A204.1 (cell line): ENCODE data around the gene MRPS24.

Experiments used
- FAIRE-seq: peaks from 2 replicates; lab custom pipeline; 2012; peaks lifted over from hg19 to GRCh38; lab: Jason Lieb, UNC

MRPS24 gene

DNA sequence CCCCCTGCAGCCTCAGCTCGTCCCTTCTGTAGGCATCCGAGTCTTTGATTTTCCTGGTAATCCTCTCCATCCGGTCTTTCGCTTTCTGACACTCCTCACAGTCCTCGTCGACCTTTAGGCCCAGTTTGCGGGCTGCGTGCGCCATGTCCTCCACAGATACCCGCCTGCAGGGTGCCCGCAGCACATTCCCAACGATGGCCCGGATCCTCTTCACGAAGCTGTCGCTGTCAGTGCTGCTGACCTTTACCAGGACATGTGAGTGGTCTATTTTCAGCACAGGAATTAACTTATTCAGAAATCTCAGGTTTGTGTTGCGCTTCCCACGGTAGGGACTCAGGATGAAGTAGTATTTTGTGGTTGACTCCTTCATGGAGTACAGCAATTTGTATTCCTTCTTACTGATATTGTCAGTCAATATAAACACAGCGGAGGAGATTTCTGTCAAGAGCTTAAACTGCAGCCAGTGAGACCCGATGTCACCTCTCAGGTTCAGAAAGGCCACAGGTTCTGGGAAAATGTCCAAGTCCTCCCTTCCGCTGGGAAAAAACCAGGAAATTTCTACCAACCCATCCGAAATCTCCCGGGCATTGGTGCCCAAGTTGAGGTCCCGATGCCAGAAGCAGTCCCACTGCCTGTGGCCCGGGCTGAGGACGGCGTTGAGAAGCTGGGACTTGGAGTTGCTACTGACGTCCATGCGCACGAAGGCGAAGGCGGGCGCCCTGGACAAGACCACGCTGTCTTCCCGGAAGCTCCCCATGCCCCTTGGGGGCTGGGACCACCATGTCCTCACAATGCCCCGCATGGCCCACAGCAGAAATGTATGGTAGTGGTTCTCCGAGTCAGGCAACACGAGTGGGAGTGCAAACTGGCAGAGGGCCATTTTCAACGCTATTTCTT is 8.9 kb upstream of the MRPS24 start:
- no peak for FAIRE-seq

DNA sequence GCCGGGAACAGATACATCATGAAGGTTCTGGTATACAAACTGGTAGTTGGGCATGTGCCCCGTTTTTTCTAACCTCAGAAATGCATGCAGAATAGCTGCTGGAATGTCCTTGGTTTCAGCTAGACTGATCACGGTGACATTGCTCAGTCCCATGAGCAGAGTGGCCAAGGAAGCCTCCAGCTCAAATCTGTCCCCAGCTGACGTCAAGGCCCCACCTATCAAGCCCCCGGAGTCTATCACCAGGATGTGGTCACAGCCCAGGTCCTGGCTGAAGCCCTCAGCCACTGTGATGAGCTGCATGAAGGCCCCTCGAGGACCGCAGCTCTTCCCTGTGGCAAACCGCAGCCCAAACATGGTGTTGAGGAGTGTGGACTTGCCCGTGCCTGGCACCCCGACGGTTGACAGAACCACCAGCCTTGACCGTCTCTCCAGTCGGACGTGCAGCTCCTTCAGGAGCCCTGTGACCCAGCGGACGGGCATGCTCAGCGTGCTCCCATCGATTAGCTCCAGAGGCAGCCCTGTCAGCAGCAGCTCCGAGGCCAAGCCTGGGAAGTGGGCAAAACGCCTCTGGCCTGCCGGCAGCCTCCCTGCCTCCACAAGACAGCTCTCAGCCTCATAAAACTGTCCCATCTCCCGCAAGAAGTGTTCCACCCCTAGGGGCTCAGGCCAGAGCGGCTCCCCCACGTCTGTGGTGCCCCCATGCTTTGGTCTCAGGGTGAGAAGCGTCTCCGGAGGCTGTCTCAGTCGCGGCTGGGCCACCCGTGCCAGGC is 7.8 kb upstream of the MRPS24 start:
- no peak for FAIRE-seq

DNA sequence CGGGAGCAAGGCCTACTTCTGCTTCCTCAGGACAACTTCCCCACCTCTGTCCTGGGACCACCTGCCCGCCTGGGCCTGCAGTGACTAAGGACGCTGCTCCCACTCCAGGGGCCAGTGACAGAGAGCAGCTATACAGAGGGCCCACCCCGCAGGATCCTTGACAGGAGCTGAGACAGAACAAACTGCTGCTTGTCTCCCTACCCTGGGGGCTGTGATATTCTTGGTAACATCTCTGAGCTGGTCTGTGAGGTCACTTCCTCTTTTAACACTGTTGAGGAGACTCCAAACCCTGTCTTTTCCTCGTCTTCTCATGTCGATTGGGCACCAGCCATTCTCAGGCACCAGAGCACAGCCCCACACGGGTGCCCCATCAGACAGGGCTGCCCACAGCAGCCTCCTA is 6.9 kb upstream of the MRPS24 start:
- FAIRE-seq: no peak

DNA sequence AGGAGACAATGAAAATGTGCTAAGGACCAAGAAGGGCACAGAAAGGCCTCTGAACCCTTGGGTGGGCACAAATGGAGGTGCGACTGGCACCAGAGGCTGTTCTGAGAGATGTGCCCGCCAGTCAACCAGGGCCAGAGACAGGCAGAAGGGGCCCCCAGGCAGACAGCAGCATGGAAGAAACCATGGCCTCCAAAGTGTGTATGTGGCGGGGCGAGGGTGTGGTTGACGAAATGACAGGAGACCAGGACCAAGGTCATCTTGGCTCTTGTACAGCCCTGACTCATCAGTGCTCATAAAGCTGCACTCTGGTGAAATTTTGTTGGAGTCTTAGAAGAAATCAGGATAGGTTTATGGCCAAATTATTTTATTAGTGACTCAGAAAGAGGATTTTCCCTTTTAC is 4.0 kb upstream of the MRPS24 start:
- FAIRE-seq: no peak

DNA sequence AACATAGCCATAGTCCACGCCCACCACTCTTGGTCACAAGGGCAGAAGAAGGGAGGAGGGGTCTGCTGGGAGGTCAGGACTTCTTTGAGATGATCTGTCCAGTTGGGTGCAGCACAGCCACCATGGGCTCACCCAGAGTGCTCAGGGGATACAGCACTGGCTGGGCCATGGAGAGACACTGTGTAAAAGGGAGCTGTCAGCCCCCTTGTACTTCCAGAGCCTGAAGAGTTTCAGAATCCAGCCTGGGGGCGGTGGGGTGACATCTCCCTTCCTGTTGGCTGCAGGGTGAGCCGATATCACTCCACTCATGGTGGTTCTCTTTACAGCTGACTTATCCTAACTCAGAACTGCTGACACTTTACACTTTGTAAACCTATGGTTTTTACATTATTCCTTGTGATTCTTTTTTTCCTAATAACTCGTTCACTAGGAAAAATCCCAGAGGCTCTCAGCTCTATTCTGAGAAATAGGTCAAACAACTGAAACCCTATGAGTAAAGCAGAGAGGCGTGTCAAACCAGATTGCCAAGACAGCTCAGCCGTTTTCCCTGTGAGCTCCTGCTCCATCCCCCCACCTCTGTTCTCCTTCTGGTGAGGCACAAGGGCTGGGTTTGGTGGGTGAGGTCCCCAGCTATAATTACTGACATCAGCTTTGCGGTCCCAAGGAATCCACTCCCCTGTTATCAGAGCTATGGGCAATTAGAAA is 3.2 kb upstream of the MRPS24 start:
- no peak for FAIRE-seq

DNA sequence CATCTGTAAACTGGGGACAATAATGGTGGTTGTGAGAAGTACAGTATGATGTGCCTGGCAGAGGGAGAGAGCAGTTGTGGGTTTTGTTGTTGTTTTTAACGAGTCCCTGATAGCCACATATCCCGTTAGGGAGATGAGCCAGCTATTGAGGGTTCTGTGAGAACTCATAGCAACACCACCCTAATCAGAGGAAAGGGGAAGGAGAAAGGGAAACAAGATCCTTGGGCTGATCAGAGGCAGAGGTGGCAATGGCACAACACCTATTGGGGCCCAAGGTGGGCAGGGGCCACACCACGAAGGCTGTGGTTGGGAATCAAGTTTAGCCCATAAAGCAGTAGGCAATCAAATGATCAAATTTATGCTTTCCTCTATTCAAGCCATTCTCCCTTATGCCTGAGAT is 1.7 kb upstream of the MRPS24 start:
- FAIRE-seq: no peak

DNA sequence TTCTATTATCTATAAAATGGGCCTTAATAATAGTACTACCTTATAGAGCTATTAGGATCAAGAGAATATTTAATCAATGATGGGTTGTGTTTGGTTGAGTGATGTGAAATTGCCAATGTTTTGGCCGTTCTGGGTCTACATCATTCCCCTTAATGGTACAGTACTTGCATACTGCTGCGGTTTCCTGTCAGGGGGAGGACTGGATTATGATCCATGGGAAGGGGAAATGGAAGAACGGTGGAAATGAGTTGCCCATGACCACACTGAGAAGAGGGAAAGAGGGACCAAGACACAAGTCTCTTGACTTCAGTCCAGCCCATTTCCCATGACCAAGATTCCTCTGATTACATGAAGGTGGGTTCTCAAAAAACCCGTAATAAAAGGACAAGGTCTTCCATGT is 999 bp upstream of the MRPS24 start:
- no peak for FAIRE-seq

DNA sequence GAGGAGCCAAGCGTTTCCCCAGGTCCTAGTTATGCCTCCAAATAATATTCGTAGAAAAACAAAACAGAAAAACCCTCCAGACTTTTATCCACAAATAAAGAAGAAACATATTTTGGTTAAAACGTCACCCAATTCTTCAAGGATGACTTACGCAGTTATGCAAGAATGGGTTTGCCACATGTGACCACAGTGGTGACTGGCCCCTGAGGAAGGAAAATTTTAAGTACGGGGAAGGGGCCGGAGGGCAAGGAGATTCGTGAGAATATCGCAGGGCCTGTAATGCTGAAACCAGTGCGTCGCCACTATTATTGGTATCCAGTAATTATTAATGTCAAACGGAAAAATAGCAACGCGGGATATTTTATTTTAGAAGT is 537 bp upstream of the MRPS24 start:
- no peak for FAIRE-seq

DNA sequence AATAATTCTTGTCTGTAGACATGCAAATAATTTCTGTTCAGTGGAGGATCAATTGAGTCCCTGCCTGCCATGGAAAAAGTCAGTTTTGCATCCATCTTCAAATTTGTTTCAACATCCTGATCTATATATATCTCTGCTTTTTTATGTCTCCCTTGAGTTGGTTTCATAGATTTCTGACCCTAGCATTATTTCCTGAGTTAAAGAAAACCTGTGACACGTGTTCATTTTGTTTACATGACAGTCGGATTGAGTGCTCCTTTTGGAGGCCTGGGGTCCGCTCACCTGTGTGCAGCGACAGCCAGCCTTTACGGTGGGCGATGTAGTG is 674 bp downstream of the MRPS24 start:
- no peak for FAIRE-seq

DNA sequence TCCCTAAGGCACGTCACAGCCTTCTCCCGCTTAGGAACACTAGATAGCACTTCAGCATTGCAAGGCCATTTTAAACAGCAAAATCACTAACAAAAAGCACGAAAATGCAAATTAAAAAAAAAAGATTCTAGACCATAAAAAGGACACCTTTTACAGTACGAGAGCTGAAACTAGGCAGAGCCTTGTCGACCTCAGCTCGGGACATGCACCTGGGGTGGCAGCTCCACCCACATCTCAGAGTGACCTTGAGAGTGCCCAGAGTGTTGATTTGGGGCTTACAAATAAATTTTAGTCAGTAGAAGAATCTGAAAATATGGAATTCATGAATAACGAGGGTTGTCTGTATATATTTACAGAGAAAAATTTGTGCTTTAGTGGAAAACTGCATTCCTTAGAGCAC is 1.1 kb downstream of the MRPS24 start:
- no peak for FAIRE-seq

DNA sequence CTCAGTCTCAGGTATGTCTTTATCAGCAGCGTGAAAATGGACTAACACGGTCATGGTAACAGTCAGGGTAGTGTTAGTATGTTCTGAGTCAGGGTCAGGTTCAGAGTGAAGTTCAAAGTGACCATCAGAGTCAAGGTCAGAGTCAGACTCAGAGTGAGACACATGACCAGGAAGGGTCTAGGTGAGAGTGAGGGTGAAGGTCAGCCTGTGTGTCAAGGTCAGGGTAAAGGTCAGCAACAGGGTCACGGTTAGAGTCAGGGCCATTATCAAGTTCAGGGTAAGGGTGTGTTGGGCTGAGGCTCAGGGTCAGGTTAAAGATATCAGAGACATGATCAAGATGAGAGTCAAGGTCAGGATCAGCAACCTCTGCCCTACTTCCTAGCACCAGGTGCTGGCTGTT is 4.0 kb downstream of the MRPS24 start:
- no peak for FAIRE-seq

DNA sequence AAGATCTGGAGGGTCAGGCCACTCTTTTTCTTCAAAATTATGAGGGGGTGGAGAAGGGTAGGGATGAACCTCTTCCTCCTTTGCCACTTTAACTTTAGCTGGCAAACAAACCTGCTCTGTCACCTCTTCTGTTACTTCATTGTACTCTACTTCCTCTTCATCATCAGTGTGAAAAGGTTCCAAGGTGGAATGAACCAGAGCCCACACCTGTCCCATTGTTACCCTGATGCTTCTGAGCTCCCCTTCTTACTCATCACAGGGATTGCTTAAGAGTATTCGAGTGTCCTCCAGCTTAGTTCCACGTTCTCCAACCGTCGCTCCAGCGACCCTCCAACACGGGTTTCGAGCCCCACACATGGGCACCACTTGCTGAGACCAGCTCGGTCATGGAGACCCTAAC is 5.2 kb downstream of the MRPS24 start:
- FAIRE-seq: no peak

DNA sequence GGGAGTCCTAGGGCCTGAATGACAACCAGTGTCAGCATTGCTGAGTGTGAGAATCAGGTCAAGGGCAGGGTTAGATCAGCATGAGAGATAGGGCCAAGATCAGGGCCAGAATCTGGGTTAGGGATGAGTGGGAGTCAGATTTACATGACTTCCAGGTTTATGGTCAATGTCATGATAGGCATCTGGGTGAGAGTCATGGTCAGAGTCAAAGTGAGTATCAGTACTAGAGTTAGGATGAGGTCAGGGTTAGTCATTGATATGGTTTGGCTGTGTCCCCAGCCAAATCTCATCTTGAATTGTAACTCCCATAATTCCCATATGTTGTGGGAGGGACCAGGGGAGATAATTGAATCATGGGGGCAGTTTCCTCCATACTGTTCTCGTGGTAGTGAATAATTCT is 12.3 kb downstream of the MRPS24 start:
- FAIRE-seq: no peak

DNA sequence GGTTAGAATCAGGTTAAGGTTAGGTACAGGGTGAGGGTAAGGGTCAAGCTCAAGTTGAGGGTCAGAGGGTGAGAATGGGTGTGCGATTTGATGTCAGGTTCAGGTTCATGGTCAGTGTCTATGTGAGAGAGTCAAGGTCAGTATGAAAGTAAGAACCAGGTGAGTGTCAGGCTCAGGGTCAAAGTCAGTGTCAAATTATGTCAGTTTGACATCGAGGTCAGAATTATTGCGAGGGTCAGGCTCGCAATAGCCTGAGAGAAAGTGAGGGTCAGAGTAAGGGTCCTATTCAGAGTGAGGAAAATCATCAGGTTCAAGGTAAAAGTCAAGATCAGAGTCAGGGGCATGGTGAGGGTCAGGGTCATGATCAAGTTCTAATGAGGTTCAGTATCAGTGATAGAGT is 13.0 kb downstream of the MRPS24 start:
- FAIRE-seq: no peak

DNA sequence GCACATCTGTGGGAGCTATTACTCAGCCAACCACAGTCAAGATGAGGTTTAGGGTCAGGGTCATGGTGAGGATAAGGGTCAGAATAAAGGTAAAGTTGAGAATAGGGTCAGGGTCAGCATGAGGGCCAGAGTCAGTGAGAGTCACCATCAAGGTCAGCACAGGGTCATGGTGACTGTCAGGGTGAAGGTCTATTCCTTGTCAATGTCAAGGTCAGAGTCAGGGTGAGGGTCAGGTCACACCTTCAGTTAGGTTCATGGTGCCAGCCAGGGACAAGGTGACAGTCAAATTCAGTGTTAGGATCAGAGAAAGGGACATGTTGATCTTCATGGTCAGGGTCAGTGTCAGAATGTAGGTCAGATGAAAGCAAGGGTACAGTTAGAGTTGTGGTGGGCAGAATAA is 14.1 kb downstream of the MRPS24 start:
- no peak for FAIRE-seq

DNA sequence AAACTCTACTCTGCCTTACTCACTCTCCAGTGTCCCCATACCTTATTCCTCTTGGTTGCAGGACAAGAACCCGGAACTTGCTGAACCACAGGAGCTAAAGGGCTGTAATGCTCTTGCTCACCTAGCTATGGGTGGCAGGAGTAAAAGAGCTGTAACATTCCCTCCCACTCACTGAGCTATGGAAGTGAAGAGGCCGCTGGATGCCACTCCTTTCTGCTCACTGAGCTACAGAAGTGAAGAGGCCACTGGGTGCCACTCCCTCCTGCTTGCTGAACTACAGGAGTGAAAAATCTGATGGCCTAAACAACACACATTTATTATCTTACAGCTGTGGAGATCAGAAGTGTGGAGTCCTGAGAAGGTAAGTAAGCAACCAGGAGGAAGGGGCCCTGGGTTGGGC is 17.5 kb downstream of the MRPS24 start:
- no peak for FAIRE-seq

DNA sequence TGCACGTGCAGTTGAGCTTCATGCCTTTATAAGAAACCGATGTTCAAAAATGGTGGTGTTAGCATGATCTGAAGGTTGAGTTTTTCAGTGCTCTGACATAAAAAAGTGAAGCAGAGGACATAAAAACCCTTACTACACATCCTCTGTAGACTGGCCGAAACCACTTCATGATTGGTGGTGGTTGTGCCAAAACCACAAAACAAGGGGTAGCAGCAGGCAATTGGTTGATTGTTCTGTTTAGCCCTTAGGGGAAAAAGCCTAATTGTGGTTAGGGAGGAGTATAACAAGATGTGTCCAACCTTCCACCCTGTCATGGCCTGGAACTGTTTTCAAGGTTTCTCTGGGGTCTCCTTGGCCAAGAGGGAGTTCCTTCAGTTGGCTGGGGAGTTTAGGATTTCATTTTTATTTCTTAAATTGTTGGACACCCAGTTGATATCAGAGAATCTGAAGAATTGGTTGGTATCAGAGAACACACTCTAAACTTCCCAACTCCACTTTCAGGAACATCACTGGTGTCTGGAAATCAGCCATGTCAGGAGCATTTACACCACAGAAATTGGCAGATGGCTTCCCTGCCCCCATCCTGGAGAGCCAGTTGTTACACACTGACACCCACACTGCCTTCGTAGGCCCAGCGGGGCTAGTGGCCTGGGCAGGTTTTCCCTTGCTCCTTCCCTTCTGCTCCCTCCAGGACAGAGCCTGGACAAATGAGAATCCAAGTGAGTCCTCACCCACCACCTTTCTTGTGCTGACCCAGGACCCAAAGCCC is 18.8 kb downstream of the MRPS24 start:
- FAIRE-seq: no peak

DNA sequence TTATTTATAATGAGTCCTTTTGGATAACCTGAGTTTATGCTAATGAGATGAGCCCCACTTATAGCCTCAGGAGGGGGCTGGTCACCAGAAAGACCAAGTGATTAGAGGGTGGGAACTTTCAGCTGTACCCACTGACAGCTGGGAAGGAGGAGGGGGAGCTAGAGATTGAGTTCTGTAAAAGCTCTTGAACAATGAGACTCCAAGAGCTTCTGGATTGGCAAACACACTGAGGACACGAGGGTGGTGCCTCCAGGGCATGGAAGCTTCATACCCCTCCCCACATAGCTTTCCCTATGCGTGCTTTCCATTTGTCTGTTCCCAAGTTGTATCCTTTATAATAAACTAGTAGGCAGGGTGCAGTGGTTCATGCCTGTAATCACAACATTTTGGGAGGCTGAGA is 20.3 kb downstream of the MRPS24 start:
- FAIRE-seq: no peak

DNA sequence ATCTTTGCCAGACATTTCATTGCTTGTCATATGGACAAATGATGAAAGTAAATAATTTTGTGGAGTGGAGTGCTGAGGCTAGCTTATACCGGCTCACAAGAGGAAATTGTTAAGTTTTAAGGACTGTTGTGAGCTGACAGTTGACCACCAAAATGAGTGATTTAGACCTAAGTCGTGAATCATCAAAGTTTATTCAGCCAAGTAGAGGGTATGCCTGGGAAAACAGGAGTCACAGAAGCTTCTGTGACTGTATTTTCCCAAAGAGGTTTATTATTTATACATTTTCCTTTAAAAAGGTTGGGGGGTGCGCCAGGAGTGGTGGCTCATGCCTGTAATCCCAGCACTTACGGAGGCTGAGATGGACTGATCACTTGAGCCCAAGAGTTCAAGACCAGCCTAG is 21.8 kb downstream of the MRPS24 start:
- FAIRE-seq: no peak

DNA sequence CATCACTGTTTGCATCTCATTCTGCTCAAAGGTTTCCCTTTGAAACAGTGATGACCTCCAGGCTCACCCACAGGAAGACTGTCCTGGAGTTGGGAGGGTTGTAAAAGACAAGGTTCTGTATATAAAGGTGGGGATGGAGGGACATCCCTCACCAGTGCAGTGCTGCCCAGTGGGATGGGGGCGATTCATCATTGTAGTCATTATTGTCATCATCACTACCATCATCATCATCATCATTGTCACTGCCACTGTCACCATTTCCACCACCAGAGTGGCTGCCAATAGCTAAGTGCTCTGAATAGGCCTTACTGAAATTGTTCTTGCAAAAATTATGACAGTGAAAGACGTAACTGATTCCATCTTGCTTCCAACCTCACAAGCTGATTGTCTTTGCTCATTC is 24.7 kb downstream of the MRPS24 start:
- no peak for FAIRE-seq

DNA sequence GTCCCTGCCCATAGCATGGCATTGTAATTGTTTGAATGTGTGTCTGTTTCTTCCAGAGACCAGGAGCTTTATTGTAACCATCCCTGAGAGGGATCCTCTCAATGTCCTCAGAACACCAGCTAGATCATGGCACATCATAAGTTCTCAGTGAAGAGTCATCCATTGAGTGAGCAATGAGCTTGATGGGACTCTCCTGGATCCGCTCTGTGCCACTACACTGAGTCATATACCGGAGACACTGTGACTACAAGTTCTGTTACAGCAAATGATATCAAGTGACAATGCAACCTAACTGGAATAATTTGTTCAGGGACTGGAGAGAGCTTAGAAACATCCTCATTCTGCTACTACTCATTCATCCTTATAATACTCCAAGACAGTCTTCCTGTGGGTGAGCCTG is 25.1 kb downstream of the MRPS24 start:
- no peak for FAIRE-seq

DNA sequence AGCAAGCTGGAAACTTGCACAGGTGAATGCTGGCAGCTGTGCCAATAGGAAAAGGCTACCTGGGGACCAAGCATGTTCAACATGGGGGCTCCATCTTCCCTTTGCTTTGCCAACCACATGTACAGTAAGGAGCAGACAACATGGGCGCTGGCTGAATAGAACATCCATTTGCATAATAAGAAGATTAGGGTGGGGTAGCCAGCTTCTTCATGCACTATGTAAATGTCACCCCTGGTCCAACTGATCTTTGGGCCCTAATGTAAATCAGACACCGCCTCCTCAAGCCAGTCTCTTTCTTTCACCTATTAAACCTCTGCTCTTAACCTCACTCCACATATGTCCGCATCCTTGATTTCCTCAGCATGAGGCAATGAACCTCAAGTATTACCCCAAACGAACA is 26.0 kb downstream of the MRPS24 start:
- FAIRE-seq: no peak

DNA sequence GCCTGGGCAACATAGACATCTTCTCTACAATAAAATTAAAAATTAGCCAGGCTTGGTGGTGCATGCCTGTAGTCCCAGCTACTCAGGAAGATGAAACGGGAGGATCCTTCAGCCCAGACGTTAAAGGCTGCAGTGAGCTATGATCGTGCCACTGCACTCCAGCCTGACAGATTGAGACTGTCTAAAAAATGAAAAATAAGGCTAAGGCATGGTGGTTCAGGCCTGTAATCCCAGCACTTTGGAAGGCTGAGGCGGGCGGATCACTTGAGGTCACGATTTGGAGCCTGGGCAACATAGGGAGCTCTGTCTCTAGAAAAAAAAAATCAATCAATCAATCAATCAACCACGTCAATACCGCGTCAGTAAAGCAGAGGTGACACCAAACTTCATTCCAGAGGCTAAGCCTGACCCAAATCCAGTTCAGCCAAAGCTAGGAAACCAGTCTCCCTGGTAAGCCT is 31.1 kb downstream of the MRPS24 start:
- FAIRE-seq: no peak
